Left ventricle myocardium superior (tissue), 1 donor: ENCODE results near the gene GCKR. TPM values are rescaled to one million over a fixed set of nuclear protein-coding genes. Genes with fewer than 3 reads are reported as not detected.

ENCODE experiments used
- ATAC-seq: fragments of 200-7000 bp; cut with Tn5 transposase; one replicate; pipeline ENCODE4 v1.9.1; 2020; ENCODE audit warnings: mild to moderate bottlenecking, moderate library complexity
- DNase-seq: peaks from one replicate; pipeline ENCODE4 v3.0.0-alpha.2; 2020
- intact Hi-C: fragments of 100-400 bp; cut with micrococcal nuclease; formaldehyde crosslinking; loops from one replicate; pipeline ENCODE4 v1.11.0; 2022
- long read RNA-seq: library from polyadenylated mRNA; unstranded; transcript quantifications from one replicate; pipeline ENCODE4 v2.0.0, GENCODE V29; 2021
- total RNA-seq: library from RNA; stranded (reverse); fragmentation: NEBNext Ultra II Directional; extraction: Animal tissue kit (Norgen Biotek cat#: 25700); gene quantifications from one replicate; pipeline ENCODE4 v1.2.1, GENCODE V29; 2021
- donor health status: DM: no; HTN: yes; CAD: no; lungs with severe emphysema.

The GCKR gene
- not detected for total RNA-seq
- long read RNA-seq, result 0 reads

- DNase-seq (no peak), ATAC-seq (peak; percentile 39)
- intact Hi-C loops, result no loop called here
These were observed at the start of gene GCKR for GRCh38 chr2:27496357-27497287. Gene GCKR (plus strand): TSS chr2:27496839. CDS start chr2:27496905, 66 bp downstream.

GRCh38 chr2:27448381-27448780 is 48.3 kb upstream of the GCKR start:
- DNase-seq (no peak), ATAC-seq (no peak)
- intact Hi-C loops, result no loop called here

- no peak for ATAC-seq
- intact Hi-C loops, result no loop called here
These were observed 45.5 kb upstream of the GCKR start for GRCh38 chr2:27451095-27451494.

GRCh38 chr2:27453968-27454367 is 42.7 kb upstream of the GCKR start:
- DNase-seq, result no peak
- no peak for ATAC-seq
- intact Hi-C loops, result no loop called here

More at GRCh38 chr2:27451095-27451494, 45.5 kb upstream of the GCKR start:
- DNase-seq, result no peak

GRCh38 chr2:27461118-27461517 is 35.5 kb upstream of the GCKR start:
- peak; percentile 74 for DNase-seq
- peak; percentile 90 for ATAC-seq
- intact Hi-C loops, result no loop called here

- intact Hi-C loops, result no loop called here
These were observed 32.2 kb upstream of the GCKR start for GRCh38 chr2:27464443-27464842.

GRCh38 chr2:27471961-27472360 is 24.7 kb upstream of the GCKR start:
- intact Hi-C loops, result no loop called here
- ATAC-seq, result no peak
- no peak for DNase-seq

More at GRCh38 chr2:27464443-27464842, 32.2 kb upstream of the GCKR start:
- ATAC-seq (no peak), DNase-seq (no peak)

GRCh38 chr2:27485496-27485895 is 11.1 kb upstream of the GCKR start:
- intact Hi-C loops, result no loop called here
- DNase-seq, result no peak
- ATAC-seq, result no peak

GRCh38 chr2:27489118-27489497 is 7.5 kb upstream of the GCKR start:
- no peak for DNase-seq
- peak; percentile 31 for ATAC-seq
- intact Hi-C loops, result no loop called here

GRCh38 chr2:27489498-27490397 is 6.9 kb upstream of the GCKR start, which contains the start of gene IFT172:
Gene IFT172 (minus strand): TSS chr2:27489743. CDS start chr2:27489653, 90 bp downstream.
- ATAC-seq, result peak; percentile 99
- DNase-seq, result peak; percentile 99
- intact Hi-C loops, result no loop called here

- intact Hi-C loops, result no loop called here
- ATAC-seq (no peak), DNase-seq (no peak)
These were observed 4.1 kb upstream of the GCKR start for GRCh38 chr2:27492557-27492956.

GRCh38 chr2:27493948-27494283 is 2.7 kb upstream of the GCKR start:
- ATAC-seq, result no peak
- no peak for DNase-seq
- intact Hi-C loops, result no loop called here

GRCh38 chr2:27494284-27494943 is 2.2 kb upstream of the GCKR start:
- ATAC-seq, result peak; percentile 13
- intact Hi-C loops, result no loop called here
- peak; percentile 39 for DNase-seq

- intact Hi-C loops, result no loop called here
- DNase-seq (peak; percentile 41), ATAC-seq (peak; percentile 68)
These were observed 1.6 kb upstream of the GCKR start, which contains the start of gene FNDC4 for GRCh38 chr2:27494944-27495554. Gene FNDC4 (minus strand): TSS chr2:27495200. CDS start chr2:27494679, 521 bp downstream.

- ATAC-seq (no peak), DNase-seq (no peak)
- intact Hi-C loops, result no loop called here
These were observed 741 bp upstream of the GCKR start for GRCh38 chr2:27495840-27496356.

GRCh38 chr2:27497288-27497627 is 619 bp downstream of the GCKR start:
- intact Hi-C loops, result no loop called here
- ATAC-seq, result no peak
- no peak for DNase-seq

- no peak for ATAC-seq
- DNase-seq, result no peak
- intact Hi-C loops, result no loop called here
These were observed 2.3 kb downstream of the GCKR start for GRCh38 chr2:27498975-27499374.

- DNase-seq (no peak), ATAC-seq (peak; percentile 23)
- intact Hi-C loops, result no loop called here
These were observed 4.4 kb downstream of the GCKR start for GRCh38 chr2:27501042-27501441.

GRCh38 chr2:27502142-27502541 is 5.5 kb downstream of the GCKR start:
- no peak for ATAC-seq
- no peak for DNase-seq
- intact Hi-C loops, result no loop called here
